Fibroblast of pulmonary artery (primary cell): ENCODE data around the gene FAAH.

ENCODE experiments used
- DNase-seq: peaks from one replicate; pipeline ENCODE4 v3.0.0-alpha.2; 2010; ENCODE audit warnings: low read depth
- H3K4me3 ChIP-seq: replicated peaks from 2 replicates; pipeline ENCODE4 v1.5.1; 2011; ENCODE audit warnings: low read depth, mild to moderate bottlenecking, control low read depth, low read length, moderate library complexity
- CTCF ChIP-seq: IDR thresholded peaks from 2 replicates; pipeline ENCODE4 v1.5.1; 2011; ENCODE audit warnings: mild to moderate bottlenecking, control low read depth, low read length, inconsistent platforms; ENCODE audit errors: missing control alignments

Gene FAAH

GRCh38 chr1:46405724-46406123 is 11.6 kb downstream of the FAAH start:
- TF ChIP-seq CTCF: no peak
- no peak for DNase-seq
- H3K4me3 ChIP-seq: no peak overlapping the region

DNA sequence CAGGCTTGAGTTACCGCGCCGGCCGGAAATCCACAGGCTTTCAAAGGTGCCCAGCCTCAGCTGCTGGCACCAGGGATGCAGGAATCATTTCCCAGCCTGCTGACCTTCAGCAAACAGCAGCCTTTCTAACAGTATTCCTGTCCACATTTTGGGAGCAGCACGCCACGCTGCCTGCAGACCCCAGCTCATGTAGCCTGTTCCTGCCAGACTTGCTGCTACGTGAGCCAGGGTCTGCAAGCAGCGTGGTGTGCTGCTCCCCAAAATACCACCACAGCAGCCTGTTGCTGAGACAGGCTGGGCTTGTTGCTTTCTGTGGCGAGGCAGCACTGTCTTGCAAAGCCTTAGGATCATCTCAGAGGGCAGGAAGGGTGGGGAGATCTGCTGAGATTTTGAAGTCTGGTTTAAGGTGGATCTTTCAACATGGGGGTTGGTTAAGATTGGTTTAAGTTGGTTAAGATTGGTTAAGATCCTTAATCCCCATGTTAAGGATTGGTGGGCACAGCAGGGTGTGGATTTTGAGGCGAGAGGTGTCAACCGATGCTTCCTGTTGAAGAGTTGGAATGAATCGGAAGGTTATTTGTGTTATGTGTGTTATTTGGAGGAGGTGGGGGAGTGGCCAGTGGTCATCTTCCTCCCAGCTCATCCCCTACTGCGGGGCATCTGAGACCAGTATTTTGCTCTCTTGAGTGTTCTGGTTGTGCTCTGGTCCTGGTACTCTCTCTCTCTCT is 12.9 kb downstream of the FAAH start:
- TF ChIP-seq CTCF: no peak
- no peak for DNase-seq
- H3K4me3 ChIP-seq: peak overlapping the region; percentile 14

DNA sequence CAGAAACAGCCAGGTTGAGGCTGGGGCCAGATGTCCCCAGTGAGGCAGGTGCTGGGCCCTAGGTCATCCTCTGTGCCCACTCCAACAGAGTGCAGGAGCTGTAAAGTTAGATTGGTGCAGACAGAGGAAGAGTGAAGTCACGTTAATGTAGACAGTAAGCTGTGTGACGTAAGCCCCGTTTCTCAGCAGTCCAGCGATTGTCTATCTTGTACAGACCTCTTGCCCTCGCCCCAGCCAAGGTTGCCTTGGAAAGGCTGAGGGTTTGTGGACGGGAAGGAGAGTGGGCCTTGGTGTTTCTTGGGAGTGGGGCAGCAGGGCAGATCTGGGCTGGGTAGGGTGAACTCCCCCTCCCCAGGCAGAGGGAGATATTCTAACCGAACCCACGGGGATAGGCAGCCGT is 13.5 kb downstream of the FAAH start:
- no peak for TF ChIP-seq CTCF
- no peak overlapping the region for H3K4me3 ChIP-seq
- no peak for DNase-seq

GRCh38 chr1:46408356-46409062 is 14.4 kb downstream of the FAAH start:
- H3K4me3 ChIP-seq: no peak overlapping the region
- TF ChIP-seq CTCF: no peak
- DNase-seq: no peak

DNA sequence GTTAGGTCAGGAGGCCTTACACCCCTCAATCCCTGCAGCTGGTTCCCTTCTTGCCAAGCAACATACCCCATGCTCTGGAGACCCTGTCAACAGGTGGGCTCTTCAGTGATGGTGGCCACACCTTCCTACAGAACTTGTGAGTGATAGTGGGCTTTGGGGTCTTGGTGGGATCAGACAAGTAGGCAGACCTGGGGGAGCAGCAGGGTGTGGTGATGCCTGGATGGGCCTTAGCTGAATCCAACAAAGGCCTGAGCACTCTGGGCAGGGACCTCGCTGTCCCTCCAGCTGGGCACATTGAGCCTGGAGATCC is 14.9 kb downstream of the FAAH start:
- TF ChIP-seq CTCF: no peak
- no peak overlapping the region for H3K4me3 ChIP-seq
- no peak for DNase-seq

- peak; percentile 40 for DNase-seq
- no peak for TF ChIP-seq CTCF
- H3K4me3 ChIP-seq: no peak overlapping the region
Observed at GRCh38 chr1:46410156-46411009, 16.3 kb downstream of the FAAH start.
